ENCODE measurements around the gene KCNT1. TPM values are rescaled to one million over a fixed set of nuclear protein-coding genes. Genes with fewer than 3 reads are reported as not detected.

The KCNT1 gene
- total and polyA plus RNA-seq, 10 of the 15 experiments (the other 5 are each of a cell fraction or from before 2014, with no cell fraction given): not detected

DNA sequence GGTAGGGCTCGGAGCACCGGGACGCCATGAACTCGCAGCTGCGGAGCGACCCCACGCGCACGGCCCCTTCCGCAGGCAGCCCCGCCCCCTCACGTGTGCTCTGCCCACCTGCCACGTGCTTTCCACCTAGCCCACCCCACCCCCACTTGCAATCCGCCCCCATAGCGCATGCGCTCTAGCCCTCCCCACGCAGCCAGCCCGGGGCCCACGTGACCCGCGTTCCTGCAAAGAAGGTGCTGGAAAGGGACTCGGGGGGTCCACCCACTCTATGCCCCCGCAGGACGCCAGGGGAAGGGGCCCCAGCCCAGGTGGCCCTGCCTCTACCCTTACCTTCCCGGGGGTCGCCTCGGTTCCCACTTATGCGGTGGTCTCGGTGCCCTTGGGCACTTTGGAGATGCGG is 2.5 kb upstream of the KCNT1 start, which contains the start of gene SOHLH1:
SOHLH1 (minus strand) TSS at position 42 of the 400 bp plus-strand sequence; CDS start at position 28, 14 bp downstream.
- Histone ChIP-seq H3K4me3 (no peak within 1 kb of the TSS), H3K4me2 (ENCODE audit: control insufficient read depth, insufficient read depth) (no peak within 1 kb of the TSS), H4K20me1 (ENCODE audit: control insufficient read depth, insufficient read depth) (no peaks in the 10 kb centered on the region), H3K9me3 (replicated peaks; ENCODE audit: control insufficient read depth, insufficient read depth, low read length) (no peaks in the 10 kb centered on the region), H2AFZ (ENCODE audit: control insufficient read depth, low read depth, low read length) (no peak within 1 kb of the TSS), H3K9ac (ENCODE audit: control insufficient read depth, insufficient read depth, low read length) (no peak within 1 kb of the TSS), H3K27me3 (replicated peaks in 1 of 2; ENCODE audit: control insufficient read depth in 2 of 2, insufficient read depth in 2 of 2, low read length in 1 of 2) (no peaks in the 10 kb centered on the region), H3K4me1 (ENCODE audit: control insufficient read depth, insufficient read depth, low read length) (no peaks in the 10 kb centered on the region), H3K79me2 (ENCODE audit: control insufficient read depth, insufficient read depth, low read length) (no peaks in the 10 kb centered on the region), H3K36me3 (ENCODE audit: control insufficient read depth in 2 of 2, insufficient read depth in 2 of 2, low read length in 1 of 2) (no peaks in the 10 kb centered on the region), H3K27ac (ENCODE audit: control insufficient read depth, insufficient read depth) (no peak within 1 kb of the TSS)
- DNase-seq (ENCODE audit: low read depth, low spot score) (no peak), ATAC-seq (no peak), FAIRE-seq (no peak)
- TF ChIP-seq PAX5 (IDR thresholded peaks at IDR 0.05; ENCODE audit: borderline replicate concordance, low read depth, low read length): no peak
- TF ChIP-seq CHD1 (IDR thresholded peaks at IDR 0.05; ENCODE audit: low read depth, low read length): no peak
- TF ChIP-seq HSF1 (IDR thresholded peaks at IDR 0.05; ENCODE audit: low read depth, low read length): no peak
- no peak for TF ChIP-seq BCL3 (IDR thresholded peaks at IDR 0.05; ENCODE audit: borderline replicate concordance, insufficient read depth, low read depth, low read length, poor library complexity, severe bottlenecking)
- no peak for TF ChIP-seq TAF1 (IDR thresholded peaks at IDR 0.05; ENCODE audit: borderline replicate concordance, low read depth, low read length)
- TF ChIP-seq, protein P1, sequence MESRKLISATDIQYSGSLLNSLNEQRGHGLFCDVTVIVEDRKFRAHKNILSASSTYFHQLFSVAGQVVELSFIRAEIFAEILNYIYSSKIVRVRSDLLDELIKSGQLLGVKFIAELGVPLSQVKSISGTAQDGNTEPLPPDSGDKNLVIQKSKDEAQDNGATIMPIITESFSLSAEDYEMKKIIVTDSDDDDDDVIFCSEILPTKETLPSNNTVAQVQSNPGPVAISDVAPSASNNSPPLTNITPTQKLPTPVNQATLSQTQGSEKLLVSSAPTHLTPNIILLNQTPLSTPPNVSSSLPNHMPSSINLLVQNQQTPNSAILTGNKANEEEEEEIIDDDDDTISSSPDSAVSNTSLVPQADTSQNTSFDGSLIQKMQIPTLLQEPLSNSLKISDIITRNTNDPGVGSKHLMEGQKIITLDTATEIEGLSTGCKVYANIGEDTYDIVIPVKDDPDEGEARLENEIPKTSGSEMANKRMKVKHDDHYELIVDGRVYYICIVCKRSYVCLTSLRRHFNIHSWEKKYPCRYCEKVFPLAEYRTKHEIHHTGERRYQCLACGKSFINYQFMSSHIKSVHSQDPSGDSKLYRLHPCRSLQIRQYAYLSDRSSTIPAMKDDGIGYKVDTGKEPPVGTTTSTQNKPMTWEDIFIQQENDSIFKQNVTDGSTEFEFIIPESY (IDR thresholded peaks at IDR 0.05): no peak
- TF ChIP-seq RFX5 (IDR thresholded peaks at IDR 0.05; ENCODE audit: low read depth, low read length): no peak
- no peak for TF ChIP-seq ZNF217 (IDR thresholded peaks at IDR 0.05)
- TF ChIP-seq ZBED1 (IDR thresholded peaks at IDR 0.05; ENCODE audit: borderline replicate concordance): no peak
- TF ChIP-seq RBBP5 (conservative IDR thresholded peaks at IDR 0.05): no peak
- TF ChIP-seq CEBPB (IDR thresholded peaks at IDR 0.05; ENCODE audit: borderline replicate concordance in 1 of 2, low read depth in 2 of 2, low read length in 2 of 2): no peak
- no peak for TF ChIP-seq E2F8 (IDR thresholded peaks at IDR 0.05; ENCODE audit: low read depth, partially characterized antibody)
- TF ChIP-seq ZNF622 (IDR thresholded peaks at IDR 0.05): no peak
- BruUV-seq (replicated peaks): no TSS peak
- SMC1A ChIA-PET (ENCODE audit: uncharacterized antibody, unreplicated experiment): no interaction called here
- POLR2A ChIA-PET: no interaction called here
- intact Hi-C loops (cut with micrococcal nuclease; ENCODE audit: unreplicated experiment): no loop called here
- CTCF ChIA-PET: no interaction called here
- 54% methylated on average over 25 of the region's 30 CpGs for WGBS (ENCODE audit: insufficient coverage, insufficient replicate concordance, low lambda C conversion rate, missing lambda C conversion rate)
- in situ Hi-C loops (cut with MboI): no loop called here
- RAD21 ChIA-PET (ENCODE audit: unreplicated experiment): no interaction called here

Data from GM12878 (cell line).